Measurements from ENCODE around the gene LHFPL2.
"Not testable (repeated sequence)": the region's sequence is repeated elsewhere in the genome, so short reads cannot be mapped to it uniquely, and the experiment has no call there.

LHFPL2 gene

GRCh38 chr5:78666975-78667374 is 18.4 kb upstream of the LHFPL2 start:
- not testable (repeated sequence) for DNase-seq (ENCODE audit: low read depth, low spot score)

- no peak for DNase-seq (ENCODE audit: low read depth, low spot score)
Measured at GRCh38 chr5:78666041-78666444, 17.5 kb upstream of the LHFPL2 start.

- DNase-seq (ENCODE audit: low read depth, low spot score) = no peak
Measured at GRCh38 chr5:78665534-78665933, 17.0 kb upstream of the LHFPL2 start.

DNA sequence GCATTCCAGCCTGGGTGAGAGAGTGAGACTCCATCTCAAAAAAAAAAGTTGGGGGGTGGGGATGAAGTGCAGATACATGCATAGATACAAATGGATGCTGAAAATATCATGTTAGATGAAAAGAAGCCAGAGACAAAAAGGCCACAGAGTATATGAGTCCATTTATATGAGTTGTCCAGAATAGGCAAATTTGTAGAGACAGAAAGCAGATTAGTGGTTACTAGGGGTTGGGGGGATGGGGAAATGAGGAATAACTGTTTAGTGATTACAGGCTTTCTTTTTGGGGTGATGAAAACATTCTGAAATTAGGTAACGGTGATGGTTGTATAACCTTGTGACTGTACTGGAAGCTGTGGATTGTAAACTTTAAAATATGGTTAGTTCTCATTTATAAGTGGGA is 13.8 kb upstream of the LHFPL2 start:
- DNase-seq (ENCODE audit: low read depth, low spot score) = no peak

DNA sequence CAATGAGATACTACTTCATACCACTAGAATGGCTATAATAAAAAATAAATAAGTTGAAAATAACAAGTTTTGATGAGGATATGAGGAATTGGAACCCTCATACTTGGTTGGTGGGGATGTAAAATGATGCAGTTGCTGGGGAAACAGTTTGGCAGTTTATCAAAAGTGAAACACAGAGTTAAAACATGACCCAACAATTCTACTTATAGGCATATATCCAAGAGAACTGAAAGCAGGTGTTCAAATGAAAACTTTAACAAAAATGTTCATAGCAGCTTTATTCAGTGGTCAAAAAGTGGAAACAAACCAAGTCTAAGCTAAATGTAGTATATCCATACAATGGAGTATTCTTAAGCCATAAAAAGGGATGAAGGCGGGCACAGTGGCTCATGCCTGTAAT is 13.1 kb upstream of the LHFPL2 start:
- no peak for DNase-seq (ENCODE audit: low read depth, low spot score)

- no peak for DNase-seq (ENCODE audit: low read depth, low spot score)
Measured at GRCh38 chr5:78661044-78661443, 12.5 kb upstream of the LHFPL2 start.

- no peak for DNase-seq (ENCODE audit: low read depth, low spot score)
Measured at GRCh38 chr5:78660401-78660800, 11.8 kb upstream of the LHFPL2 start.

- no peak for DNase-seq (ENCODE audit: low read depth, low spot score)
Measured at GRCh38 chr5:78659714-78660113, 11.1 kb upstream of the LHFPL2 start.

DNA sequence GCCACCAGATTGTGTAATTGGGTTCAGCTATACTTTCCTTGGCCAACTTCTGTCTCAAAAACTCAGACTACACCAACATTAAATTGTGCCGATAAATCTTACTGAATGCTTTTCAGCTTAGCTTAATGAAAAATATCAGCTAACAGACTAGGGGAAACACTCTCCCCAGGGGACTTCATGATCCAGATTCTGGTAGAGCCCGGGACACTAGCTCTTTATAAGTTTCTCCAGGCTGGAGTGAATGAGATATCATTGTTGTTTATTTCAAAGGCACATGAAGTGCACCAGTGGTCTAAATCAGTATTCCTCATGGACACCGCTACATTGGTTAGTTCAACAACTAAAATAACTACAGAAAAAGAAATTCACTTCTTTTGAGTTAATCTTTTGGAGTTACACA is 10.5 kb upstream of the LHFPL2 start:
- no peak for DNase-seq (ENCODE audit: low read depth, low spot score)

DNA sequence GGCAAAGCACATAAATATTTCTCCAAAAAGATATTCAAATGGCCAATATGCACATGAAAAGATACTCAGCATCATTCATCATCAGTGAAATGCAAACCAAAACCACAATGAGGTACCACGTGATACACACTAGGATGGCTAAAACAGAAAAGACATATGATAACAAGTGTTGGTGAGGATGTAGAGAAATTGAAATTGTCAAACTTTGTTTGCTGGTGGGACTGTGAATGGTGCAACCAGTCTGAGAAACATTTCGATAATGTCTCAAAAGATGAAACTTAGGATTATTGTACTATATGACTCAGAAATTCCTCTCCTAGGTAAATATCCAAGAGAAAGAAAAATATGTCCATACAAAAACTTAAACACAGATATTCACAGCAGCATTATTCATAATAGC is 8.6 kb upstream of the LHFPL2 start:
- no peak for DNase-seq (ENCODE audit: low read depth, low spot score)

- no peak for DNase-seq (ENCODE audit: low read depth, low spot score)
Measured at GRCh38 chr5:78655746-78656290, 7.2 kb upstream of the LHFPL2 start.

DNA sequence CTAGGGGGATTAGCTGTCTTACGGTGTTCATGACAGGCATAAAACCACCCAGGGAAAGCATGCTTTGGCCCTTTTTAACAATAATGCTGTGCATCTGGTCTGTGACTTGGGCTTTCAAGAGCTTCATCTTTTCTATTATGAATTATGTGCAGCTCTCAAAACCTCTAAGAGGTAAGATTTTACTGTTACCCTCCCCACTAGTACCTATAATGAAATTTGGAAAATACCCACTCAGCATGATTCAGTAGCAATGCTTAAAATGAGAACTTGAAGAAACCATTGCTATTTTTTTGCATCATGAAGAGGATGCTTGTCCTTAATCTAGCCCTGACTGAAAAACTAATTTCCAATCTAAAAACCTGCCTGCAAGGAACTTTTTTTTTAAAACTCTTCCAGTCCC is 5.8 kb upstream of the LHFPL2 start:
- DNase-seq (ENCODE audit: low read depth, low spot score) = no peak

DNA sequence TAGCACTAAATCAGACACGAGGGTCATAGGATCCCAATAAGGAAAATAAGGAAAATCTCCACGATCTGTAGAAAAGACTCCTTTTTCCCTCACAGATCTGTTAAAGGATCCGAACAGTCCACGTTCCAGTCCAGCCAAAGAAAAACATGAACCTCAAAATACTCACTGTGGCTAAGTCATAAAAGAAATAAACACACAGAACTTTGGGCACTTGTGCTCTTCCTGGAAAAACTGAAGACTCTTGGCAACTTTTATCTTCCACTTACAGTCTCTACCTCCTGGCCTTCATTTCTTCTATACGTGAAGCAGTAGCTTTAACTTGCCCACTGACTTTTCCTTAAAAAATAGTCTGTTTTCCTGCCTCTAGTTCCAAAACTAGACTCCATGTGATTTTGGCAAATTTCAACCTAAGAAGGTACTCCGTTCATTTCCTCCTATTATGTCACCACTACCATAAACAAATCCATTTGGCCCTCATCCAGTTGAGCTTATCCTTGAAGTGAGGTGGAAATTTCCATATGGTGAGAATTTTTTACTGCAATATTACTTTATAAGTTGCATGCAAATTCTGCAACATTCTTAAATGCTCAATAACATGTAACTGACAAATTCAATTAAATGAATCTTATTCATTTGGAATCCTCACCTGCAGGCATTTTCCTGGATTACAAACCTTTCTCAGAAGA is 5.3 kb upstream of the LHFPL2 start:
- no peak for DNase-seq (ENCODE audit: low read depth, low spot score)

DNA sequence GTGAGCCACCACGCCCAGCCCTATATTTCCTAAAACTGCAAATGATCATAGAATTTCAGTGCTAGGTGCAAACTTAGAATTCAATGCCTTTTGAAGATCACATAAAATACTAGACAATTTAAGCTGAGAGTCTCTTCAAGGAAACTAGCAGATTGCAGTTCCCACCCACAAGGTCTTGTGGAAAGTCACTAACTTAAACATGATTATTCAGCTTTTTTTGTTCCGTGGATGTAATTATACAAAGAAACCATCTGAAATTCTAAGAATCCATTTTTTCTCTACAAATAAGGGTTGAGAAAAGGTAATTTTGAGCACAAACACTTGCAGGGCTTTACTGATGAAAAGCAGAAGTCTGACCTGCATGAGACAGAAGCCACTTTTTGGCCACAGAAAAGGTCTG is 4.5 kb upstream of the LHFPL2 start:
- no peak for DNase-seq (ENCODE audit: low read depth, low spot score)

DNA sequence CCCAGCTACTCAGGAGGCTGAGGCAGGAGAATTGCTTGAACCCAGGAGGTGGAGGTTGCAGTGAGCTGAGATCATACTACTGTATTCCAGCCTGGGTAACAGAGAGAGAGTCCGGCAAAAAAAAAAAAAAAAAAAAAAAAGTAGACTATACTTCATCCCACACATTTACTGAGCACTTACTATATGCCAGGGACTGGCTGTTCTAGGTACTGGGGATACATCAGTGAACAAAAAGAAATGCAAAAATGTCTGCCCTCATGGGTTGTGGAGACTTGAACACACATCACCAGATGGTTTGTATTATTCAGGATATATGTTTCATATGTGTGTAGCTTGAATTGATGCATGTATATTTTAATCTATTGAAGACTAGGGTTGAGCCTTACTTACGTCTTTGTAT is 2.9 kb upstream of the LHFPL2 start:
- DNase-seq (ENCODE audit: low read depth, low spot score) = no peak

GRCh38 chr5:78650531-78650930 is 2.0 kb upstream of the LHFPL2 start:
- DNase-seq (ENCODE audit: low read depth, low spot score) = no peak

DNA sequence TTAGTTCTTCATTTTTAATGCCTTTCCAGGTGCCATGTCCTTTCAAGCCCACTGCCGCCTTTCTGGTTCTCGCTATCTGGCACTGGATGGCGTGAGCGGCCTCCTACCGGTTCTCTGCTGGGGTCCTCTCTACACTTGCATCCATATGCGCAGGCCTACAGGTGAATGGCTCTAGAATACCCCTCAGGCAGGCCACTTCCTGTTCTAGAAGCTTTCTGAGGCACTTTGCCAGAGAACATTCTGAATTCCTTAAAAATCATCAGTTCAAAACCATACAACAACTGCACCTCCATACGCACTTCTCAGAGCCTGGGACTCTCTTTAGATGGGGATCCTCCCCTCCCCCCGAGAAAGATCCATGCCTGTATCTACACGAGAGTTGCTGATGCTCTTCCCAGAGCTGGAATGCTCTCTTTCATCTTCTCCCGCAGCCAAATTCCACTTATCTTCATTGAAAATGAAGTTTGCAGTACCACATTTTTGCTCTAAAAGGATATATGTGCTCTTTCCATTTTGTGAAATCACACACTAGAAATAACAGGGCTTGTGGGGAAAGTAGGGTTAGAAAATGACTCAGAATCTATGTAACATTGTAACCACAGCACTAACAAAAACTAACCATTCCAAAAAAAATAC is 1.4 kb upstream of the LHFPL2 start:
- no peak for DNase-seq (ENCODE audit: low read depth, low spot score)

- no peak for DNase-seq (ENCODE audit: low read depth, low spot score)
Measured at GRCh38 chr5:78649211-78649695, 681 bp upstream of the LHFPL2 start.

DNA sequence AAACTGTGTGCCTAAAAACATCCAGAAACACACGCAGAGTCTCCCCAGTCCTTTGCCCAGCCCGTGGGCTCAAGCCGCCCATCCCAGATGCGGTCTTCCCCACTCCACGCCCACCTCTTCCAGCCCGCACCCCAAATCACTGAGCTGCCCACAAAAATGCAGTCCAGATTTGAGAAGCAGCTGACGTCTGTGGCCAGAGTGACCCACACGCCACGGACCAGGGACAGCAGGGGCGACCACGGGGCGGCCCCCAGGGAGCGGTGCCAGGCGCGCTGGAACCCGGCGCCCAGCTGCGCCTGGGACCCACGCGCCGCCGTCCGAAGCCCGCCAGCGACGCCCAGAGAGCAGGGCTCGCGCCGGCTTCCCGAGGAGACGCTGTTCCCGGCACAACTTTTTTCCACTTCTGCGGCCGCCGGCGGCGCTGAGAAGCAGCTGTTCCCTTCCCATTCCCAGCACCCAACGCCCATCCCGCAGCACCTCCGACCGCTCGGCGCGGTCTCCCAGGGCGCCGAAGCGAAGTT is 674 bp downstream of the LHFPL2 start:
- no peak for DNase-seq (ENCODE audit: low read depth, low spot score)

- DNase-seq (ENCODE audit: low read depth, low spot score) = no peak
Measured at GRCh38 chr5:78647351-78647818, 1.2 kb downstream of the LHFPL2 start.

- no peak for DNase-seq (ENCODE audit: low read depth, low spot score)
Measured at GRCh38 chr5:78644741-78645300, 3.8 kb downstream of the LHFPL2 start.

DNA sequence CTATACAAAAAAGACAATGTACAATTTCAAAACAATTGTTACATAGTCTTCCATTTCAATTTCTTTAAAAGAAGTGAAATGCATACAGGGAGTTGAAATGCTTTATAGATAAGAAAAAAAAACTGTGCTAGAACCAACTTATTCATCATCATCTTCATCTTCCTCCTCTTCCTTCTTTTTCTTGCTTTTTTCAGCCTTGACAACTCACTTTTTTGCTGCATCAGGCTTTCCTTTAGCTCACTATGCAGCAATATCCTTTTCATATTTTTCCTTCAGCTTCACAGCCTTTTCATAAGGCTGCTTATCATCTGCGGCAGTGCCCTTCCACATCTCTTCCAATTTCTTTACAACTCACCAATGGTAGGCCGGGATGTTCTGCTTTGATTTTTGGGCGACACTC is 4.4 kb downstream of the LHFPL2 start:
- no peak for DNase-seq (ENCODE audit: low read depth, low spot score)

DNA sequence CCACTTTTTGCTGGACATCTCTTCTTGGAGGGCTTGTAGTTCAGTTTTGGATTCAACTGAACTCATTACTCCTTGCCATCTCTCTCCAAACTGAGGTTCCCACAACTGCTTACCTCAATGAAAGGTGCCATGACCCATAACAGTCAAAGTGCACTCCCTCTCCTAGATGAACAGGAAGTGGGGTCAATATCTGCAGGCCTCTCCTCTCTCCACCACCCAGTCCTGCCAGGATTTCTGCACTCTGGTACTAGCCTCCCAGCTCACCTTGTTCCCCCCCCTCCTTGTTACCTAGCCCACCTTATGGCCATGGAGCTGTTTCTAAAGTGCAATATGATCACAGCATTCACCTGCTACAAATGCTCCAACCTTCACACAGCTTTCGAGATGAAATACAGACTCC is 5.9 kb downstream of the LHFPL2 start:
- DNase-seq (ENCODE audit: low read depth, low spot score) = no peak
